Measurements from ENCODE around the gene GCNT1. TPM values are rescaled to one million over a fixed set of nuclear protein-coding genes. Genes with fewer than 3 reads are reported as not detected.

GCNT1 gene
- total and polyA plus RNA-seq, 2 of the 13 experiments (the other 11 are each of a cell fraction or from before 2014, with no cell fraction given): 0.55 to 1.7 TPM

- no peak for TF ChIP-seq ZNF747 (CRISPR knock-in tag; IDR thresholded peaks at IDR 0.05; ENCODE audit: borderline replicate concordance)
- TF ChIP-seq SYNCRIP (IDR thresholded peaks at IDR 0.05; ENCODE audit: insufficient read depth, low read depth, low read length): no peak
- TF ChIP-seq SRSF4 (IDR thresholded peaks at IDR 0.05; ENCODE audit: low read depth, low read length, poor library complexity, severe bottlenecking): no peak
- TF ChIP-seq, protein P1, sequence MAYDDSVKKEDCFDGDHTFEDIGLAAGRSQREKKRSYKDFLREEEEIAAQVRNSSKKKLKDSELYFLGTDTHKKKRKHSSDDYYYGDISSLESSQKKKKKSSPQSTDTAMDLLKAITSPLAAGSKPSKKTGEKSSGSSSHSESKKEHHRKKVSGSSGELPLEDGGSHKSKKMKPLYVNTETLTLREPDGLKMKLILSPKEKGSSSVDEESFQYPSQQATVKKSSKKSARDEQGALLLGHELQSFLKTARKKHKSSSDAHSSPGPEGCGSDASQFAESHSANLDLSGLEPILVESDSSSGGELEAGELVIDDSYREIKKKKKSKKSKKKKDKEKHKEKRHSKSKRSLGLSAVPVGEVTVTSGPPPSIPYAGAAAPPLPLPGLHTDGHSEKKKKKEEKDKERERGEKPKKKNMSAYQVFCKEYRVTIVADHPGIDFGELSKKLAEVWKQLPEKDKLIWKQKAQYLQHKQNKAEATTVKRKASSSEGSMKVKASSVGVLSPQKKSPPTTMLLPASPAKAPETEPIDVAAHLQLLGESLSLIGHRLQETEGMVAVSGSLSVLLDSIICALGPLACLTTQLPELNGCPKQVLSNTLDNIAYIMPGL (CRISPR knock-in tag; IDR thresholded peaks at IDR 0.05; ENCODE audit: borderline replicate concordance in 1 of 2, low read depth in 1 of 2): no peak
- TF ChIP-seq ISX (CRISPR knock-in tag; conservative IDR thresholded peaks at IDR 0.05): no peak
- TF ChIP-seq MXD4 (CRISPR knock-in tag; IDR thresholded peaks at IDR 0.05): no peak
- TF ChIP-seq TP53 (CRISPR knock-in tag; conservative IDR thresholded peaks at IDR 0.05): no peak
- TF ChIP-seq MLLT10 (CRISPR knock-in tag; IDR thresholded peaks at IDR 0.05): no peak
Observed at GRCh38 chr9:76423216-76424177, 35.5 kb upstream of the GCNT1 start (continued).

DNA sequence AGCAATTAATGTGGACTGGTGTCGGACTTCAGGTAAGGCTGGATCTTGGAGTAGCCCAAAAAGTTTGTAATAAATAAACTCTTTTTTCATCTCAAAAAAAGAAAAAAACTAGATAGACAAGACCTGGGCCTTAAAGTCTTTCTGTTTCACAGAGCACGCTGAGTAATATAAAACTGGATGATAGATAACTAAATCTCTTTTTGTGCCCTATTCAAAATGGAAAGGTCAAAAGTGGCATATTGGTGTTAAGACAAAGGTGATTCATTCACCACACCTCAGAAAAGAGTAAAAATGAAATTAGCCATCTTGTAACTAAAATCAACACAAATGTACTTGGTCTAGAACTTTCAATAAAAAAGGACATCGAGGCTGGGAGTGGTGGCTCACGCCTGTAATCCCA lies 34.5 kb upstream of the GCNT1 start:
- peak overlapping the region; percentile 53 for H3K4me2 ChIP-seq (ENCODE audit: low read depth, low read length)
- WGBS (ENCODE audit: low lambda C conversion rate): 91% methylated on average over 4 of the region's 4 CpGs
- in situ Hi-C loops (cut with HindIII; ENCODE audit: extremely low pct_ligation_motif_present, low pct_unique_long_range_greater_than_20kb) (no loop called here), intact Hi-C loops (cut with micrococcal nuclease; ENCODE audit: unreplicated experiment) (no loop called here)
- no peaks in the 10 kb centered on the region for H3K36me3 ChIP-seq (replicated peaks in 1 of 2; ENCODE audit: control insufficient read depth in 1 of 2, insufficient read depth in 2 of 2, low read length in 2 of 2)
- no peak overlapping the region for H2AFZ ChIP-seq (ENCODE audit: low read length)
- H3K79me2 ChIP-seq (ENCODE audit: insufficient read depth, low read length): no peaks in the 10 kb centered on the region
- POLR2A ChIA-PET: interaction anchor here (1.5 kb wide), 1 partner anchor 30 kb away, joined by 5 read pairs; the partner anchor contains the start of gene RFK
- no TSS peak for BruUV-seq (replicated peaks)
- peak overlapping the region; percentile 82 for H3K27ac ChIP-seq (ENCODE audit: extremely low read length, insufficient read depth, low read length)
- DNase-seq (ENCODE audit: low spot score) (no peak), FAIRE-seq (no peak), ATAC-seq (no peak)
- H3K9ac ChIP-seq (ENCODE audit: insufficient read depth, low read depth, low read length): peak overlapping the region; percentile 61
- H3K4me1 ChIP-seq (ENCODE audit: insufficient read depth, low read length): peaks cover 60% of the 10 kb centered on the region
- TF ChIP-seq PRDM15 (CRISPR knock-in tag; IDR thresholded peaks at IDR 0.05) (no peak), KDM5B (CRISPR knock-in tag; IDR thresholded peaks at IDR 0.05; ENCODE audit: borderline replicate concordance) (no peak), MTA1 (CRISPR knock-in tag; IDR thresholded peaks at IDR 0.05; ENCODE audit: borderline replicate concordance) (no peak), ZNF704 (CRISPR knock-in tag; IDR thresholded peaks at IDR 0.05; ENCODE audit: borderline replicate concordance) (no peak), KLF11 (CRISPR knock-in tag; IDR thresholded peaks at IDR 0.05) (no peak), NFE2L2 (IDR thresholded peaks at IDR 0.05; ENCODE audit: low read length) (no peak), NKX3-1 (CRISPR knock-in tag; IDR thresholded peaks at IDR 0.05) (no peak)
- H3K9me3 ChIP-seq (ENCODE audit: low read length): no peaks in the 10 kb centered on the region
- H3K27me3 ChIP-seq (ENCODE audit: control insufficient read depth in 1 of 2, insufficient read depth in 2 of 2, low read length in 2 of 2): no peaks in the 10 kb centered on the region
- peak overlapping the region in 1 of 3 experiments; percentile 32; a peak in 1 of 6 replicates for H3K4me3 ChIP-seq (replicated peaks in 1 of 3; ENCODE audit: insufficient read depth in 1 of 3, low read depth in 2 of 3, low read length in 3 of 3)
- CTCF ChIA-PET (ENCODE audit: low intra/inter-chr PET ratio, low total read pairs): no interaction called here
- no peaks in the 10 kb centered on the region for H4K20me1 ChIP-seq (ENCODE audit: insufficient read depth, low read length)
